GM18858 (cell line): ENCODE data around the gene L1TD1.
"Not testable (repeated sequence)": the region's sequence is repeated elsewhere in the genome, so short reads cannot be mapped to it uniquely, and the experiment has no call there.

Experiments used
- ATAC-seq: cut with Tn5 transposase; IDR thresholded peaks from one replicate; pipeline ENCODE4 v1.9.1; 2021; ENCODE audit not compliant: unreplicated experiment

The L1TD1 gene

GRCh38 chr1:62198781-62199125 lies 4.1 kb downstream of the L1TD1 start:
- no peak for ATAC-seq

GRCh38 chr1:62207187-62207586 lies 12.5 kb downstream of the L1TD1 start:
- ATAC-seq: no peak

GRCh38 chr1:62208087-62208486 lies 13.4 kb downstream of the L1TD1 start:
- ATAC-seq: no peak

GRCh38 chr1:62208970-62209369 lies 14.3 kb downstream of the L1TD1 start:
- ATAC-seq: no peak

- no peak for ATAC-seq
Measured at GRCh38 chr1:62209931-62210595, 15.4 kb downstream of the L1TD1 start.

- no peak for ATAC-seq
Measured at GRCh38 chr1:62210960-62211359, 16.3 kb downstream of the L1TD1 start.

GRCh38 chr1:62212411-62212810 lies 17.8 kb downstream of the L1TD1 start:
- ATAC-seq: no peak

- ATAC-seq: no peak
Measured at GRCh38 chr1:62213075-62213914, 18.6 kb downstream of the L1TD1 start.

GRCh38 chr1:62218604-62219003 lies 24.0 kb downstream of the L1TD1 start:
- no peak for ATAC-seq

- not testable (repeated sequence) for ATAC-seq
Measured at GRCh38 chr1:62220456-62220855, 25.8 kb downstream of the L1TD1 start.

GRCh38 chr1:62221171-62221570 lies 26.5 kb downstream of the L1TD1 start:
- no peak for ATAC-seq

GRCh38 chr1:62222321-62222720 lies 27.7 kb downstream of the L1TD1 start:
- no peak for ATAC-seq

GRCh38 chr1:62224182-62224581 lies 29.5 kb downstream of the L1TD1 start:
- no peak for ATAC-seq

- no peak for ATAC-seq
Measured at GRCh38 chr1:62227496-62227895, 32.8 kb downstream of the L1TD1 start.

GRCh38 chr1:62228136-62228882 lies 33.7 kb downstream of the L1TD1 start:
- no peak for ATAC-seq

GRCh38 chr1:62228883-62229187 lies 34.2 kb downstream of the L1TD1 start:
- no peak for ATAC-seq

GRCh38 chr1:62229468-62229867 lies 34.8 kb downstream of the L1TD1 start:
- ATAC-seq: no peak

- no peak for ATAC-seq
Measured at GRCh38 chr1:62229932-62230331, 35.3 kb downstream of the L1TD1 start.

- no peak for ATAC-seq
Measured at GRCh38 chr1:62230718-62231117, 36.1 kb downstream of the L1TD1 start.

- no peak for ATAC-seq
Measured at GRCh38 chr1:62232871-62233278, 38.2 kb downstream of the L1TD1 start.

- ATAC-seq: no peak
Measured at GRCh38 chr1:62233926-62234450, 39.3 kb downstream of the L1TD1 start.

GRCh38 chr1:62234688-62235087 lies 40.0 kb downstream of the L1TD1 start:
- no peak for ATAC-seq
